Measurements from ENCODE around the gene BLOC1S3.

GRCh38 chr19:45145270-45146189, 33.1 kb upstream of the BLOC1S3 start:
- TF ChIP-seq CTCF (conservative IDR thresholded peaks at IDR 0.05; ENCODE audit: low read depth, low read length) (no peak), EZH2 (IDR thresholded peaks at IDR 0.05; ENCODE audit: low read length, unreplicated experiment) (no peak)
